Colonic mucosa (tissue), 4 donors: ENCODE measurements around the gene MED20. TPM values are rescaled to one million over a fixed set of nuclear protein-coding genes. Genes with fewer than 3 reads are reported as not detected.
A peak's percentile ranks its signal among the peaks of the same experiment; 100 is the strongest.

Experiments
- DNase-seq: peaks from one replicate; pipeline ENCODE4 v3.0.0-alpha.2; 2020
- H3K27ac ChIP-seq: fragments of 200-600 bp; one replicate; pipeline ENCODE4 v1.8.0; 2021
- H3K27me3 ChIP-seq: fragments of 200-600 bp; one replicate; pipeline ENCODE4 v1.8.0; 2021
- H3K36me3 ChIP-seq: fragments of 200-600 bp; one replicate; pipeline ENCODE4 v1.8.0; 2021
- H3K4me1 ChIP-seq: fragments of 200-600 bp; one replicate; pipeline ENCODE4 v1.8.0; 2021; ENCODE audit warnings: mild to moderate bottlenecking
- H3K4me3 ChIP-seq: fragments of 200-600 bp; one replicate; pipeline ENCODE4 v1.8.0; 2021
- H3K9ac ChIP-seq, 2 donors: one replicate each; pipeline ENCODE4 v1.7.0; 2013; ENCODE audit warnings: control low read depth in 2 of 2, low read depth in 2 of 2, low read length in 2 of 2
- H3K9me3 ChIP-seq: fragments of 200-600 bp; one replicate; pipeline ENCODE4 v1.8.0; 2021
- intact Hi-C: fragments of 100-400 bp; cut with DNase I; formaldehyde crosslinking; loops from one replicate; pipeline ENCODE4 v1.14.1; 2022
- total RNA-seq, 2 donors: library from RNA; stranded (reverse); fragmentation: NEBNext Ultra II Directional in 1 of 2; extraction: Animal tissue kit (Norgen Biotek cat#: 25700) in 1 of 2; gene quantifications; one replicate each; pipeline ENCODE4 v1.2.1, GENCODE V29; 2021
- TF ChIP-seq, protein P1 (sequence below): fragments of 200-600 bp; IDR thresholded peaks from one replicate; pipeline ENCODE4 v1.8.0; 2022; ENCODE audit warnings: antibody characterized with exemption, mild to moderate bottlenecking
- donor health status: healthy.
- donor health status: DM: no; HTN: no; CAD: no.
- donor health status: DM: no; HTN: no; CAD: no.

MED20 gene, protein sequence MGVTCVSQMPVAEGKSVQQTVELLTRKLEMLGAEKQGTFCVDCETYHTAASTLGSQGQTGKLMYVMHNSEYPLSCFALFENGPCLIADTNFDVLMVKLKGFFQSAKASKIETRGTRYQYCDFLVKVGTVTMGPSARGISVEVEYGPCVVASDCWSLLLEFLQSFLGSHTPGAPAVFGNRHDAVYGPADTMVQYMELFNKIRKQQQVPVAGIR
- 10 to 100 TPM; 15.0 to 22.9 TPM for total RNA-seq

DNA sequence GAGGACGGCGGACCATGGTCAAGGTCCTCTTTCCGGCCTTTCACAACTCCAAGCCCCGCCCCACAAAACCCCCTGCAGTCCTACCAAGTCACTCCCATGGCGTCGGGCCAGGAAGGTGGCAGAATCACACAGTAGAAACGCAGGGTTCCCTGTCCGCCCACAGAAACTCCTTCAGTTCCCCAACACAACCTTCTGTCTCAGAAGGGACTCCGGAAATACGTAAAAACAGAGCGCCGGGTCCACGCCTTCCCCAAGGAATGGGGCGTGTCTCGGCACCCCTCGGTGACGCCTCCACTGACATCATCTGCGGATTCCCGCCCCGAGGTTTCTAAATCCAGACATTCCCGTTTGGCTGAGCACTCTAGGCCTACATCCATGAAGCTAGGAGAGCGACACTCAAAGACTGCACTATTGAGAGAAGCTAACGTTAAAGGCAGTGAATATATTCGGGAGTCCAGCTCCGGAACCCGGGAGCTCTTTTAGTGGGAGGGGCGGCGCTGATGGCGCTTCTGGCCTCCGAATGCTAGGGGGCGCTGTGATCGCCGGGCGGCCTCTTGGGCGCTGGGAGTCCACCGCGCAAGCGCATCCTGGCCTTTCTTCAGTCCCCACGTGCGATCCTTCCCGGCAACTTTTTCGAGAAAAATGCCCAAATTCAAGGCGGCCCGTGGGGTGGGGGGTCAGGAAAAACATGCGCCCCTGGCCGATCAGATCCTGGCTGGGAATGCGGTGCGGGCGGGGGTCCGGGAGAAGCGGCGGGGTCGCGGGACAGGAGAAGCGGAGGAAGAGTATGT lies at the start of gene MED20, which contains the start of gene BYSL:
Gene MED20, minus strand, starts transcription at position 219 of the 791 bp plus-strand sequence. Its CDS starts 121 bp downstream, at position 98.
Gene BYSL, plus strand, starts transcription at position 579 of the 791 bp plus-strand sequence. Its CDS starts 64 bp downstream, at position 643.
- peak; percentile 96 for DNase-seq
- H3K27me3 ChIP-seq: no peaks in the 10 kb centered on the region
- peaks cover 4% of the 10 kb centered on the region for H3K4me1 ChIP-seq
- H3K9me3 ChIP-seq: no peaks in the 10 kb centered on the region
- peak within 1 kb of the TSS; percentile 93 for H3K27ac ChIP-seq
- TF ChIP-seq, protein P1, sequence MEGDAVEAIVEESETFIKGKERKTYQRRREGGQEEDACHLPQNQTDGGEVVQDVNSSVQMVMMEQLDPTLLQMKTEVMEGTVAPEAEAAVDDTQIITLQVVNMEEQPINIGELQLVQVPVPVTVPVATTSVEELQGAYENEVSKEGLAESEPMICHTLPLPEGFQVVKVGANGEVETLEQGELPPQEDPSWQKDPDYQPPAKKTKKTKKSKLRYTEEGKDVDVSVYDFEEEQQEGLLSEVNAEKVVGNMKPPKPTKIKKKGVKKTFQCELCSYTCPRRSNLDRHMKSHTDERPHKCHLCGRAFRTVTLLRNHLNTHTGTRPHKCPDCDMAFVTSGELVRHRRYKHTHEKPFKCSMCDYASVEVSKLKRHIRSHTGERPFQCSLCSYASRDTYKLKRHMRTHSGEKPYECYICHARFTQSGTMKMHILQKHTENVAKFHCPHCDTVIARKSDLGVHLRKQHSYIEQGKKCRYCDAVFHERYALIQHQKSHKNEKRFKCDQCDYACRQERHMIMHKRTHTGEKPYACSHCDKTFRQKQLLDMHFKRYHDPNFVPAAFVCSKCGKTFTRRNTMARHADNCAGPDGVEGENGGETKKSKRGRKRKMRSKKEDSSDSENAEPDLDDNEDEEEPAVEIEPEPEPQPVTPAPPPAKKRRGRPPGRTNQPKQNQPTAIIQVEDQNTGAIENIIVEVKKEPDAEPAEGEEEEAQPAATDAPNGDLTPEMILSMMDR: peak; percentile 99
- intact Hi-C loops: loop anchor here (5.0 kb wide), 2 partner anchors 121 to 134 kb away; partner anchors contain the start of gene TOMM6
- H3K36me3 ChIP-seq: no peaks in the 10 kb centered on the region
- H3K9ac ChIP-seq: peak within 1 kb of the TSS; percentile 71 to 92
- H3K4me3 ChIP-seq: peak within 1 kb of the TSS; percentile 76

DNA sequence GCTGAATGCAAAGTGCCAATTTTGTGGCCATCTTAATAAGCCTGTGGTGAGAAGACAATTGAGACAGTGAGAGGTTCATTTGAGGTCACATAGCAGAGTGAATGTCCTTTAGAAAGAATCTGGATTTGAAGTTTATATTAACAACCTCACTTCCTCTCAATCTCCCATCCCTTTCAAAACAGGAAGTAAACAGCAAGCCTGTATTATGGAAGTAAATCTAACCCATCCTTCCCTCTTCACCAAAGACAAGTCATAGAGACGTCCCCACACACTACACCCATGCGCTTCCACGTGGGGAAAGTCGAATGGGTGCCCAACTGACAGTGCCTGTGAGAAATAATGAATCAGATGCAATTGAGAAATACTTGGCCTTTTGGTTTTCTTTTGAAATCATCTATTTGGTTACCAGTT lies 49.5 kb upstream of the MED20 start:
- DNase-seq: no peak
- Histone ChIP-seq H3K36me3 (no peaks in the 10 kb centered on the region), H3K9me3 (no peaks in the 10 kb centered on the region), H3K9ac (no peak overlapping the region), H3K4me1 (no peaks in the 10 kb centered on the region), H3K27me3 (no peaks in the 10 kb centered on the region), H3K4me3 (no peak overlapping the region), H3K27ac (no peak overlapping the region)
- intact Hi-C loops: no loop called here
- TF ChIP-seq, protein P1: no peak

DNA sequence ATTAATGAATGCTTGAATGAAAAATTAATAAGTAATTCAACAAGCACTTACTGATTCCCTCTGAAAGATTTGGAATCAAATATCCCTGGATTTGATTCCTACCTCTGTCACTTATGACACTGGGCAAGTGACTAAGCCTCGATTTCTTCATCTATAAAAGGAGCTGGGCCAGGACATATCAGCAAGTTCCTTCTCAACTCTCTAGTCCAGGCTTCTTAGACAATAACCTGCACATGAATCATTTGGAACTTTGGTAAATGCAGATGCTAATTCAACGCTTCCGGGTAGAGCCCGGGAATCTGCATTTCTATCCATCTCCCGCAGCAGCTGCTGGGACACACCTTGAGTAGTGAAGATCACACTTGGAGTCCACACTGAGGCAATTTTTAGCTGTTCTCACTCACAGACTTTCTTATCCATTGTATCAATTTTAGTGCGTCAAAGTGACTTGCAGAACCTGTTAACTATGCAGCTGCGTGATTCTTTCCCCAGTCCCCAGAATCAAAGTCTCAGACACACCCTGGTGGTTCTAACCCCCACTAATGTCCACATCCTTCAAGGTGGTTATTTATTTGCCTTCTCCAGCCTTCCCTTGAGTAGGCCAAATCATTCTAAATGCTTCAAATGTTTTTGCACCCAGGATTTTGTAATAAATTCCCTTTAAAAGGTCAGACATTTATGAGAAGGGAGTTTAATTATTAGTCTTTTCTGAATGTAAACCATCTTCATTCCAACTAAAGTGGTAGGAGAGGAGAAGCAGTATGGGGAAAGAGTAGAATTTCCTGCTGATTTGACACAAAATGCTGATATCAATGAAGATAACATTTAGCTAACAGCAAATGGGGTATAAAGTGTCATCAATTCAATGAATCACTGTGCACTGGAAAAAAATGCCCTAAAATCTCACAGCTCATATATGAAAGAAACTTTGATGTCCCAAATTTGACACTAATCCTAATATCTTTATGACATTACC lies 46.7 kb upstream of the MED20 start:
- no peaks in the 10 kb centered on the region for H3K9me3 ChIP-seq
- TF ChIP-seq, protein P1: no peak
- no peaks in the 10 kb centered on the region for H3K27me3 ChIP-seq
- H3K27ac ChIP-seq: no peak overlapping the region
- intact Hi-C loops: no loop called here
- no peak overlapping the region for H3K4me3 ChIP-seq
- no peaks in the 10 kb centered on the region for H3K4me1 ChIP-seq
- H3K9ac ChIP-seq: no peak overlapping the region
- DNase-seq: no peak
- H3K36me3 ChIP-seq: no peaks in the 10 kb centered on the region

DNA sequence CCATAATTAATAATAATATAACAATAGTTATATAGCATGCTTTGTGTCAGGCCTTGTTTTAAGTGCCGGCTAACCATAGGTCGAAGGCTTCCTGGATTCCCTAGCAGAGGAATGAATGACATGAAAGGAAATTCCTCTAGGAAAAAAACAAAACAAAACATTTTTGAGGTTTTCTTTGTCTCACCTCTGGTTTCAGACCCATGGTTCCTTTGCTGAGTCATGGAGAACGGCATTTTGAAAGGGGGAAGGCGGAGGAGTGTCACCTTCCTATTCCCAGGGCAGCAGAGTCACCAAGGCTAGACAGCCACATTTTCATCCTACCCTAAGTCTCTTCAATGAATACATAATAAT lies 46.0 kb upstream of the MED20 start:
- TF ChIP-seq, protein P1: no peak
- Histone ChIP-seq H3K9ac (no peak overlapping the region), H3K4me1 (no peaks in the 10 kb centered on the region), H3K4me3 (no peak overlapping the region), H3K27ac (no peak overlapping the region), H3K9me3 (no peaks in the 10 kb centered on the region), H3K36me3 (no peaks in the 10 kb centered on the region), H3K27me3 (no peaks in the 10 kb centered on the region)
- DNase-seq: no peak
- intact Hi-C loops: no loop called here
